ENCODE results near the gene MMRN2.
"Not testable (repeated sequence)": the region's sequence is repeated elsewhere in the genome, so short reads cannot be mapped to it uniquely, and the experiment has no call there.

The MMRN2 gene

GRCh38 chr10:86979977-86980448 lies 22.6 kb upstream of the MMRN2 start:
- no peak overlapping the region for H2AK5ac ChIP-seq (ENCODE audit: low read length)
- no peaks in the 10 kb centered on the region for H3K27me3 ChIP-seq (ENCODE audit: insufficient read depth, low read length, poor library complexity)
- no peak overlapping the region for H3K23ac ChIP-seq (ENCODE audit: low read length)
- H3K36me3 ChIP-seq (ENCODE audit: control insufficient read depth, insufficient read depth, low read length) = no peaks in the 10 kb centered on the region
- no peak overlapping the region for H3K27ac ChIP-seq (ENCODE audit: low read depth, low read length)
- no CpG with 5 or more reads among the region's 3 CpGs for WGBS (ENCODE audit: extremely low coverage, insufficient coverage, low lambda C conversion rate)
- no peak overlapping the region for H2BK15ac ChIP-seq (replicated peaks; ENCODE audit: low read depth)
- H2BK120ac ChIP-seq (ENCODE audit: low read depth, low read length) = no peak overlapping the region
- no peak overlapping the region for H3K4me2 ChIP-seq (ENCODE audit: low read length)
- H3K56ac ChIP-seq (ENCODE audit: low read length) = no peak overlapping the region
- no peak overlapping the region for H3K4ac ChIP-seq (ENCODE audit: low read depth, low read length)
- no peak overlapping the region for H4K8ac ChIP-seq (ENCODE audit: low read depth, low read length)
- H3K18ac ChIP-seq (ENCODE audit: low read length) = no peak overlapping the region
- no peaks in the 10 kb centered on the region for H3K79me1 ChIP-seq (ENCODE audit: low read length)
- no peak overlapping the region for H3K4me3 ChIP-seq (ENCODE audit: low read length)
- no peak for DNase-seq
- no peak overlapping the region for H2BK5ac ChIP-seq (ENCODE audit: low read length)
- no peak overlapping the region for H4K5ac ChIP-seq (ENCODE audit: low read length)
- no peaks in the 10 kb centered on the region for H3K4me1 ChIP-seq (ENCODE audit: control insufficient read depth, low read depth, low read length)
- no peak overlapping the region for H3K9ac ChIP-seq (ENCODE audit: low read length)
- H3K79me2 ChIP-seq (ENCODE audit: control insufficient read depth, insufficient read depth, low read length) = no peaks in the 10 kb centered on the region

- Histone ChIP-seq H3K36me3 (ENCODE audit: control insufficient read depth, insufficient read depth, low read length) (no peaks in the 10 kb centered on the region), H4K5ac (ENCODE audit: low read length) (no peak overlapping the region), H3K4me2 (ENCODE audit: low read length) (no peak overlapping the region), H3K9ac (ENCODE audit: low read length) (no peak overlapping the region), H3K4ac (ENCODE audit: low read depth, low read length) (no peak overlapping the region), H2BK5ac (ENCODE audit: low read length) (no peak overlapping the region), H3K23ac (ENCODE audit: low read length) (no peak overlapping the region), H3K4me3 (ENCODE audit: low read length) (no peak overlapping the region), H3K27ac (ENCODE audit: low read depth, low read length) (no peak overlapping the region), H3K79me2 (ENCODE audit: control insufficient read depth, insufficient read depth, low read length) (no peaks in the 10 kb centered on the region), H3K56ac (ENCODE audit: low read length) (no peak overlapping the region), H4K8ac (ENCODE audit: low read depth, low read length) (no peak overlapping the region), H2BK120ac (ENCODE audit: low read depth, low read length) (no peak overlapping the region), H2BK15ac (replicated peaks; ENCODE audit: low read depth) (no peak overlapping the region), H3K18ac (ENCODE audit: low read length) (no peak overlapping the region), H3K4me1 (ENCODE audit: control insufficient read depth, low read depth, low read length) (no peaks in the 10 kb centered on the region), H3K79me1 (ENCODE audit: low read length) (no peaks in the 10 kb centered on the region), H2AK5ac (ENCODE audit: low read length) (no peak overlapping the region), H3K27me3 (ENCODE audit: insufficient read depth, low read length, poor library complexity) (no peaks in the 10 kb centered on the region)
- WGBS (ENCODE audit: extremely low coverage, insufficient coverage, low lambda C conversion rate) = no CpG with 5 or more reads among the region's 4 CpGs
- no peak for DNase-seq
Observed at GRCh38 chr10:86979296-86979818, 21.9 kb upstream of the MMRN2 start.

- WGBS (ENCODE audit: extremely low coverage, insufficient coverage, low lambda C conversion rate) = no CpG with 5 or more reads among the region's 3 CpGs
- not testable (repeated sequence) for H3K4me1 ChIP-seq (ENCODE audit: control insufficient read depth, low read depth, low read length); H3K4ac ChIP-seq (ENCODE audit: low read depth, low read length); H4K8ac ChIP-seq (ENCODE audit: low read depth, low read length); H3K4me3 ChIP-seq (ENCODE audit: low read length); H3K56ac ChIP-seq (ENCODE audit: low read length); H2BK120ac ChIP-seq (ENCODE audit: low read depth, low read length); H3K27ac ChIP-seq (ENCODE audit: low read depth, low read length); H2BK15ac ChIP-seq (replicated peaks; ENCODE audit: low read depth); H3K9ac ChIP-seq (ENCODE audit: low read length); H2BK5ac ChIP-seq (ENCODE audit: low read length); H3K79me2 ChIP-seq (ENCODE audit: control insufficient read depth, insufficient read depth, low read length); H3K18ac ChIP-seq (ENCODE audit: low read length); H3K79me1 ChIP-seq (ENCODE audit: low read length); H3K4me2 ChIP-seq (ENCODE audit: low read length); H3K36me3 ChIP-seq (ENCODE audit: control insufficient read depth, insufficient read depth, low read length); H2AK5ac ChIP-seq (ENCODE audit: low read length); H4K5ac ChIP-seq (ENCODE audit: low read length); H3K27me3 ChIP-seq (ENCODE audit: insufficient read depth, low read length, poor library complexity); H3K23ac ChIP-seq (ENCODE audit: low read length); DNase-seq
Observed at GRCh38 chr10:86978457-86978856, 21.0 kb upstream of the MMRN2 start.

- DNase-seq = no peak
- Histone ChIP-seq H3K4me1 (ENCODE audit: control insufficient read depth, low read depth, low read length) (no peaks in the 10 kb centered on the region), H3K56ac (ENCODE audit: low read length) (no peak overlapping the region), H2BK5ac (ENCODE audit: low read length) (no peak overlapping the region), H3K27me3 (ENCODE audit: insufficient read depth, low read length, poor library complexity) (no peaks in the 10 kb centered on the region), H3K4ac (ENCODE audit: low read depth, low read length) (no peak overlapping the region), H4K5ac (ENCODE audit: low read length) (no peak overlapping the region), H2BK120ac (ENCODE audit: low read depth, low read length) (no peak overlapping the region), H3K4me3 (ENCODE audit: low read length) (no peak overlapping the region), H3K79me1 (ENCODE audit: low read length) (no peaks in the 10 kb centered on the region), H3K27ac (ENCODE audit: low read depth, low read length) (no peak overlapping the region), H3K36me3 (ENCODE audit: control insufficient read depth, insufficient read depth, low read length) (no peaks in the 10 kb centered on the region), H3K9ac (ENCODE audit: low read length) (no peak overlapping the region), H2AK5ac (ENCODE audit: low read length) (no peak overlapping the region), H3K79me2 (ENCODE audit: control insufficient read depth, insufficient read depth, low read length) (no peaks in the 10 kb centered on the region), H3K23ac (ENCODE audit: low read length) (no peak overlapping the region), H3K4me2 (ENCODE audit: low read length) (no peak overlapping the region), H4K8ac (ENCODE audit: low read depth, low read length) (no peak overlapping the region), H2BK15ac (replicated peaks; ENCODE audit: low read depth) (no peak overlapping the region), H3K18ac (ENCODE audit: low read length) (no peak overlapping the region)
- whole genome bisulfite sequencing (ENCODE audit: extremely low coverage, insufficient coverage, low lambda C conversion rate) = no CpG with 5 or more reads among the region's 5 CpGs
Observed at GRCh38 chr10:86976362-86977056, 19.1 kb upstream of the MMRN2 start.

GRCh38 chr10:86974484-86974883 lies 17.1 kb upstream of the MMRN2 start:
- Histone ChIP-seq H4K8ac (ENCODE audit: low read depth, low read length) (no peak overlapping the region), H3K4me3 (ENCODE audit: low read length) (no peak overlapping the region), H2BK15ac (replicated peaks; ENCODE audit: low read depth) (no peak overlapping the region), H3K36me3 (ENCODE audit: control insufficient read depth, insufficient read depth, low read length) (no peaks in the 10 kb centered on the region), H3K79me2 (ENCODE audit: control insufficient read depth, insufficient read depth, low read length) (no peaks in the 10 kb centered on the region), H2AK5ac (ENCODE audit: low read length) (no peak overlapping the region), H3K27ac (ENCODE audit: low read depth, low read length) (no peak overlapping the region), H3K4me1 (ENCODE audit: control insufficient read depth, low read depth, low read length) (peaks cover 4% of the 10 kb centered on the region), H3K79me1 (ENCODE audit: low read length) (no peaks in the 10 kb centered on the region), H2BK120ac (ENCODE audit: low read depth, low read length) (no peak overlapping the region), H3K23ac (ENCODE audit: low read length) (no peak overlapping the region), H3K18ac (ENCODE audit: low read length) (no peak overlapping the region), H3K56ac (ENCODE audit: low read length) (no peak overlapping the region), H4K5ac (ENCODE audit: low read length) (no peak overlapping the region), H3K9ac (ENCODE audit: low read length) (no peak overlapping the region), H2BK5ac (ENCODE audit: low read length) (no peak overlapping the region), H3K4me2 (ENCODE audit: low read length) (no peak overlapping the region), H3K27me3 (ENCODE audit: insufficient read depth, low read length, poor library complexity) (no peaks in the 10 kb centered on the region), H3K4ac (ENCODE audit: low read depth, low read length) (no peak overlapping the region)
- no peak for DNase-seq
- WGBS (ENCODE audit: extremely low coverage, insufficient coverage, low lambda C conversion rate) = no CpG with 5 or more reads among the region's 7 CpGs
